PC-9 (cell line): Measurements from ENCODE around the gene MGAT4A.

Source experiments
- CTCF ChIP-seq: fragments of 200-600 bp; sonication (generic); conservative IDR thresholded peaks from 2 replicates; pipeline ENCODE4 v1.6.1; 2017; ENCODE audit warnings: mixed run types, antibody characterized with exemption, mild to moderate bottlenecking, moderate library complexity
- EZH2 ChIP-seq: fragments of 200-600 bp; sonication (generic); IDR thresholded peaks from 2 replicates; pipeline ENCODE4 v1.8.0; 2017; ENCODE audit warnings: antibody characterized with exemption, low read depth

DNA sequence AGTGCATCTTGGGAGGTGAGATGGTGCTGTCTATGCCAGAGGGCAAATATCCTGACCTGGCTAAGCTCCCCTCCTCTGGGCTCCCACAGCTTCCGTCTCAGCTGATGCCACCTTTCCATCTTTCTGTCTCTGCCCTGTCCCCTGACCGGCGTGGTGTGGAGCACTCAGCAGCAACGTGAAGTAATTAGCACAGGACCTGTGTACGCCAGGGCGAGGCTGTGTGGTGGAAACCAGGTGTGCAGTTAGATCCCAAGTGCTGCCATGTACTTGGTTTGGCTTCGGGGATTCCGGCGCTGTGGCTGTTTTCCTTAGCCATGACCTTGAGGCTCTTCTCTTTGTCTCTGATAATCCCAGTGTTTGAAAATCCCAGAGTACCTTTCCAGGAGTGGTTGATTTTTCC is 159.1 kb downstream of the MGAT4A start:
- TF ChIP-seq CTCF = no peak
- TF ChIP-seq EZH2 = no peak
